Renal pelvis (tissue), 4 donors: Measurements from ENCODE around the gene GRIK3. TPM values are rescaled to one million over a fixed set of nuclear protein-coding genes. Genes with fewer than 3 reads are reported as not detected.

Source experiments
- DNase-seq: peaks from one replicate; pipeline ENCODE4 v3.0.0-alpha.2; 2013
- polyA plus RNA-seq, 3 donors: library from polyadenylated mRNA; unstranded; fragments of 120-200 nt; gene quantifications; one replicate each; pipeline ENCODE4 v1.2.1, GENCODE V29; 2013; ENCODE audit not compliant: insufficient read length in 3 of 3

Gene GRIK3
- polyA plus RNA-seq, 3 donors = 3.2 to 4.0 (median 3.3) TPM

DNA sequence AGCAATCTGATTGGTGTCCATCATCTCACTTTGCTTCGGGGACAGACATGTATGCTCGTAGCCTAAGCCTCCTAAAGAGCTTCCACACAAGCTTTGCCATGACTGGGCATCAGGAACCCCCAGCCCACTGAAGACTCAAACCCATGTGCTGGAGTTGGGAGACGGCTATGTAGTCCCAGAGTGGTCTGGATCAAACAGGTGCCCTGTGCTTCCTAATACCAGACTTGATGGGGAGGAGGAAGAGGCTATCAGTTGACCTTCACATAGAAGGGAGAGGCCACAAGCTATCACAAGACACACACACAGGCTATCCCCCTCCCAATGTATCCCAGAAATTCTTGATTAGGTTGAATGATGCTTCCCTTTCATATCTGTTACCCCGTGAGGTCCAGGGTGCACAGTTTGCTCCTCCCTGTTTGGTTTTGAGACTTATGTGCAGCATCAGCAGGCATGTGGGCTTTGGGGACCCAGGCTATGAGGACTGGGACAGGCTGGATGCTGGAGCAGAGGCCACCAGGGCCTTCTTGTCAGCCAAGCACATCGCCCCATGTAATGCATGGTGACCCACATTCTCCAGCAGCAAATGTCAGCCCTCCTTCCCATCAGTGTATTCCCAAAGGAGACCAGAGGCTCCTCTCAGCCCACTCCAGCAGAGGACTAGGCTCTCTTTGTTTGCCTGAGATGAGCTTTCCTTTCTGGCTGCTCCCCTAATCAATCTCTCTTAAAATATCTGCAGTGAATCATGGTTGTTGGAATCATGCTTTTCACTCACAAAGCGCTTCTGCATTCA is 159.8 kb downstream of the GRIK3 start:
- DNase-seq = no peak

DNA sequence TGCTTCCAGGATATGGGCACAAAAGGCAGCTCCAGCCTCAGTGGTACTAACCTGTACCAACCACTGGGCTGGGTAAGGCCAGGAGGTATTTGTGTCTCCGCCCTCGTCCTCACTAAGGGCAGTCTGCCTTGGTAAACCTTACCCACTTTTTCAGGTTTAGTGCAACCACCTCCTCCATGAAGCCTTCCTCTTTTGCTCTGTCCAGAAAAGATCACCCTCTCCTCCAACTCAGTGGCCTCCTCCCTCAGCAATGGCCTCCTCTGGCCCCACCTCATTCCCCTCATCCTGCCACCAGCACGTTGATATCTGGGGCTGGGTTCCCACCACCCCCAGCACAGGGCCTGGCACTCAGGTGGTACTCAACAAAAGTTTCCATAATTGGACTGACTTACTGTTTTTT is 161.5 kb downstream of the GRIK3 start:
- no peak for DNase-seq

DNA sequence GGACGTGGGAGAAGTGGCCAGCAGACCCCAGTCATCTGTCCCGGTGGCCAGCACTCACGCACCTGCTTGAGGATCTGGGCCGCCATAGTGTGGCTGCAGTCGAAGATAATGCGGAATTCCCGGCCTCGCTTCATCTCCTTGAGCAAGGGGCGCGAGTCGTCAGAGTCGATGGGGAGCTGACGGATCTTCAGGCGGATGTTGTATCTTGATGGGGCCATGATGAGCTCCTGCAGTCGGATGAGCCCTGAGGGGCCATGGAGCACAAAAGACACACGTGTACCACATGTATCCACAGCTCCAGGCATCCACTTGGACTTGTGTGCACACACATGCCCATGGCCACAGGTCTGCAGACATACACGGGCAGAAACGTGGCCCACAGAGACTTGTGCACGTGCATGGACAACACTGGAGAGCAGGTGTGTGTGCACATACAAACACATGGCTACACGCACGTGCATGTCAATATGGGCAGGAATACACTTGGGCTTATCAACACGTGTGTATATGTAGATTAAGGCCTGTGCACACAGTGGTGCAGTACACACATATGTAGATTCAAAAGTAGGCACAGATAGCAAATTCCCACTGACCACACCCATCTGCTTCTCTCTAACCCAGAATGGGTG is 162.1 kb downstream of the GRIK3 start:
- no peak for DNase-seq

DNA sequence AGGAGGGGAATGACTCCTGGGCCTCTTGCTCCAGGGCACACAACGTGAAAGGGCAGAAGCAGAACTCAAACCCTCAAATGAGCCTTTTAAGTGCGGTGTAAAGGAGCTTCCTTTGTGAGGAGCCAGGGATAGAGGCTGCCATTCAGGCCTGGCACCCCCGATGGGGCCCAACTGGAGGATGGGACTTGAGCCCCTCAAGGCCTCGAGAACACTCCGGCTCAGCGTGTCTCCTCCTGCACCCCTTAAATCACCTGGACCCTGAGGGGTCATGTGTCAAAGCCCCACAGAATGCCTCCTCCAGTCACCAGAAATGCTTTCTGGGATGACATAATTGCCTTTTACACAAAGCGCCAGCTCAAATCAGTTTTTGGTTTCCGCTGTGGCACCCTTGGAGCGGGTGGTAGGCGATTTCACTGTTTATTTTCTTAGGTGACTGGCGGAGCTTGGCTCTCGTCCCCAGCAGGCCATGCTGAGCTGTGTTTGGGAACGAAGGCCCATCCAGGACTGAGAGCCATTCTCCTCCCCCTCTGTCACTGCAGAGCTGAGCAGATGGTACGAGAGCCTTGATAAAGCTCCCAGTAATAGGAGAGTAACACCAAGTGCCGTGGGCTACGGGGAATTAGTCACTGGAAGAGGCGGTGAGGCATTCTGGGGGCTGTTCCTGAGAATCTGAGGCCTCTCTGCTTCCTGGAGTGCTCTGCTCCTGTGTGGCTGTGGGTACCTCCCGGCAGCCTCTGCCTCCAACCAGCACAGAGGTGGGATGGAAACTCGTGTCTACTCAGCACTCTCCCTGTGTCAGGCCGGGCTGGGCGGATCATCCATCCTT is 163.0 kb downstream of the GRIK3 start:
- no peak for DNase-seq

DNA sequence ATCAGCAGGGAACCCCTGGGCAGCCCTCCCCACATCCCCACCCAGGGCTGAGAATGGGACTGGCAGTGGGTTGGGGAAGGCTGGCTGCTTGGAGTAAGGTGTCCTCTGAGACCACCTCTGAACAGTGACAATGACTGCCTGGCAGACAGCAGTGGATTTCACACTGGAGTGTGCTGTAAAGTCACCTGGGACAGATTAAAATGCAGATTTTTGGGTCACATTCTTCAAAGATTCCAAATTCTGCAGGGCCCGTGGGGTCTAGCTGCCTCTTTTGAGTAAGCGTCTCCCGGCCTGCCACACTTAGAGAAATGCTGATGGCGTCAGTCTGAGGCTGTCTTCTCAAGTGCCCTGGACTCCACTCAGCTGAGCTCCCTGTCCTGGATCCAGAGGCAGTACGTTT is 164.5 kb downstream of the GRIK3 start:
- DNase-seq = no peak

DNA sequence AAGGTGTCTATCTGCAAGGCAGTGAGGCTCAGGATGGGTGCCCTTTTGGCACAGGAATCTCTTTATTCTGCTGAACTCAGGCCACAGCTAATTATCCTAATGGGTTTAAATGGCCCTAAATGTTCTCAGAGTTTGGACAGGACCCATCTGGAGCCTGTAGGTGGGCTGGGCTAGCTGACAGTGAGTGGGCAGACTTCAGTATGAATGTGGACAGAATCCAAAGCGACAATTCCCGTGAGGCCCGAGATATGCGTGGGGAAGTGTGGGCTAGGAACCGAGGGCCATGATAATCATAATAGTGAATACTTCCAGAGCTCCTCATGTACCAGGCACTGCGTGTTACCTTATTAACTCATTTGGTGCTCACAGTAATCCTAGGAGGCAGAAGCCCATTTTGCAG is 165.3 kb downstream of the GRIK3 start:
- DNase-seq = no peak

DNA sequence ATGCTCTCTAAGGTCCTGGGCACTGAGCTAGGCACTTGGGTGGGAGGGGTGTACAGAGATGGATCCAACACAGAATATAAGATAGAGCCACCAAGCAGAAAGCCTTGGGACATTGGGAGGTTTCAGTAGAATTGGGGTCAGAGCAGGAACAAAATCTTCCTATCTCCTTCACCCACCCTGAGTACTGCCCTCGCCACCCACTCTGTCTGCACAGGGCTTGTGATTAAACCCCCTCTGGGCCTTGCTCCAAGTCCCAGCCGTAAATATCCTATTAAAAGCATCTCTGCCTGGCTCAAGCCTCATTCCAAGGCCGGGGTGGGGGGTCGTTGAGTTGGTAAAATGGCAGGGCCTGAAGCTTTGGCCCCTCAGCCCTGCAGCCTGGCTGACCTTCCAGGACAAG is 166.7 kb downstream of the GRIK3 start:
- no peak for DNase-seq

DNA sequence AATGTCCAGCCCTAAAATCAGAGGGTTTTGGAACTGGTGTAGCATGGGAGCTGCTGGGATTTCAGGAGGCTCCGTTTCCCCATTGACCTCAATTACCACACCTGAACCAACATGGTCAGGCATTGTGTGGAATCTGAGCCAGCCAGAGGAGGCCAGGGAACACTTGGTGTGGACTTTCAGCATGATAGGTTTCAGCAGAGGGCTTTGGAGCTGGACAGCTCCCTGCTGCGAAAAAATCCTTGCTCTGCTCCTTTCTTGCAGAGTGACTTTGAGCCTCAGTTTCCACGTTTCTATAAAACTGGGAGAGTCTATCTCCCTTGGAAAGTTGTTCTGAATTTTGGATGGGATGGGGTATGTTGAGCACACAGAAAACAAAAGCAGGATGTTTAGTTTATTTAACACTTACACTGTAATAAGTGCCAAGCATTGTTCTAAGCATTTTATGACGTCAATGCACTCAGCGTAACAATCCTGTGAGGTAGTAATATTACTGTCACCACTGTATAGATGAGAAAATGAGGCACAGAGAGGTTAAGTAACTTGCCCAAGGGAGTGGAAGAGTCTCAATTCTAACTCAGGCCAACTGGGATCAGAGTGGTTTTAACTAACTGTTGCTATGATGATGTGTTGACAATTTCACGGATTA is 168.0 kb downstream of the GRIK3 start:
- DNase-seq = peak; percentile 22

DNA sequence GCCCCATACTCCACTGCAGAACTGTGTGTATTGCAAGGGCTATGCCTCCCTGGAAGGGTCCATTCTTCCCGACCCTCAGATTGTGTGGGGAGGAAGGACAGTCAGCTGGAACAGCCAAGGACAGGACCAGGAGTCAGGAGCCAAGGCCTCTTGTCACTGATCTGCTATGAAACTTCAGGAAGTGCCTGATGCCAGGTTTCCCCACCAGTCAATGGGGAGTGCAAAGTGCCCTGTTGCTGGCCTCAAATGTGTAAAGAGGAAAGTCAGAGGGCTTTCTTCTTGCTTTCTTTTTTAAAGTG is 168.8 kb downstream of the GRIK3 start:
- DNase-seq = no peak

DNA sequence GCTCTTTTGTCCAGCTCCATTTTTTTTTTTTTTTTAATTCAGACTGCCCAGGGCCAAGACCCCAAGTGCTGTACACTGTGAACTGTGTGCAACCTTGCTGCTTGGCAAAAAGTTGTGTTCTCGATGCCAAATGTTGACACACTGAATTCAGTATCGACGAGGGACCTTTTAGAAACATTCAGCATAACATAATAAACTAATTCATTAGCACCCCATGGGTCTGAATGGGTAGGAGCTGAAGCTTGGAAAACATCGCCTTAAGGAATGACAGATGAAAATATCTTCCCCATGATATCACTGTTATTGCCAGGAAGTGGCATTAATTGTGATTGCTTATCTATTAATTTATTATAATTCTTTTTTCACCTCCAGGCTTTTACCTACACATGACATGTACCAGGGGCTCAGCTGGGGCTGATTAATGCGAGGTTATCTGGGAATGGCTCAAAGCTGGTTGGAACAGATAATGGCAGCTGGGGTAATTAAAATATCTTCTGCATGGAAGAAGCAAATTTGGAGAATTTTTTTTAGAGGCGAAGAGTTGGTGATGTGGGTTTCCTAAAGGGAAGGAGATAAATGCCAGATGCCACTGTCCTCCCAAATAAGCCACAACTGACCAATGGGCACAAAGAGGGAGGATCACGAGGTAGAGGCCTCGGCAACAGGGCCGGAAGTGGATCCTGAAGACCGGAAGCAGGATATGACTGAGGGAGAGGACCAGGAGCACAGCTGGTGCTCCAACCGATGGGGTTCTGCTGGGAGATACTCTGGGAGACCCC is 169.3 kb downstream of the GRIK3 start:
- DNase-seq = no peak

DNA sequence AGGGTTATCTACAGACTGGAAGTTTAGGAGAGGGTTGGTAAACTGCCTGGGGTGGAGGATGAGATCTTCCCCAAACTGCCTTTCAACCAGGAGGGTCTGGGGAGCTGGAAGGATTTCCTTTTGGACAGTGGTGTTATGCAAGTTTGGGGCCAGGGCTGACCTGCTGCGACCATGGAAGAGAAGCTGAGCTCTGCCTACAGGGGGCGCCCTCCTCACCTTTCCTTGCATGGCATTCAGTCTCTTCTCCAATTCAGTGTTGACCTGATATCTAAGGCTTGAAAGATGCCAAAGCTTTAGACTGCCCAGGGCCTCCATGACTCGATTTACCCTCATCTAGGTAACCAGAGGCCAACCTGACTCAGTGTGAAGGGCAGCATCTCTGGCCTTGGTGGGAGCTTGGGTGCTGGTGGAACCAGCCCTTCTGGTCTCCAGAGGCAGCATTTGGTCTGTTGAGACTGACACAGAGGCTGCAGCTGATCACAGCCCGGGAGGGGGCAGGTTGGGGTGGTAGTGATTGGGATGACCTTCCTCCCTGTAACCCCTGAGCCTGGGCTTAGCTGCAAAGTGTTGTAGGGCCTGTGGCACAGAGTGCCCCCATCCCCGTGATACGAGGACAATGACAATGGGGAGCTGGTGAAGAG is 170.0 kb downstream of the GRIK3 start:
- DNase-seq = no peak

DNA sequence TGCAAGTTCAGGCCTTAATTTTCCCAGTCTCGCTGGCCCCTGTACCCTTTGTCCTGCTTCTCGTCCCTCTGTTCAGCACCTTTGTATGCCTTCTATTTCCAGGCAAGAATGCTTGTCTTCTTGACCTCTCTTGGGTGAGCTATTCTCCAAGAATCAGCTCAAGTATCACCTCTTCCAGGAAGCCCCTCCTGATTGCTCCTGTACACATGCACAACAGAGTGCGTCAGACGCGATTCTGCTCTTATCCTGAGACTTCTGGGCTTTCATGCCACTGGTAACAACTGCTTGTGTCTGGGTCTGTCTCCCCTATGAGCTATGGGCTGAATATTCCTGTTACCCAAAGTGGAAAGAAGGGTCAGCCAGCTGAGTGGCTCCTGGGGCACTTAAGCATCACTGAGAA is 170.8 kb downstream of the GRIK3 start:
- no peak for DNase-seq

DNA sequence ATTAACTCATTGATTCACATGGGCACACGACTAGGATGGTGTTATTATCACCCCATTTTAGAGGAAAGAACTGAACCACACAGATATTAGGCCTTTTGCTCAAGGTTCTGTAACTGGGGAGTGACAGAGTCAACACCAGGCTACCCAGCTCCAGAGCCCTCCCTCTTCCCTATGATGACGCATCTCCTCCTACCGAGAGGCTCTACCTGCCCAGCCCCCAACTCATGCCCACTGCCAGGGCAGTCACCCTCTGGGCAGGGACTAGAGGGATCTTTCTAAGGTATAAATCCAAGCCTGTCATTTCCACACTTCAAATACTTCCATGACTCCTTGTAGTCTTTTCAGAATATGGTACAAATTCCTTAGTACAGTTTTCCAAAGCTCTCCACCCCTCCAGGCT is 171.3 kb downstream of the GRIK3 start:
- DNase-seq = no peak

DNA sequence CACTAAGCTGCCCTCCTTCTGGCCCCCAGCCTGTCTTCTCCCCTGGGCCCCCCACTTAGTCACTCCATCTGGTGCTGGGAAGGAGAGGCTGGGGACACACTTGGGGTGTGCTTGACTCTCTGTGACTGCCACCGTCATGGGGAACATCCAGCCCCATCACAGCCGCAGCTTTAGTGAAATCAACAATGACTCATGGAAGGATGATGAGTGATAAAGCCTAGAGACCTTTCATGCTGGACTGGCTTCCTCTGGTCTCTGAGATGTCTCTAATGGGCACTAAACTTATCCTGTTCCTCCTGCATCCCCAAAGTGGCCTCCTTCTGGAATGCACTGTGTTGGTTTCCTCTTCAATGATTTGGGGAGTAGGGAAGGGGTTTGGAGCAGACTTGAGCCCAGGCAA is 172.9 kb downstream of the GRIK3 start:
- DNase-seq = no peak

DNA sequence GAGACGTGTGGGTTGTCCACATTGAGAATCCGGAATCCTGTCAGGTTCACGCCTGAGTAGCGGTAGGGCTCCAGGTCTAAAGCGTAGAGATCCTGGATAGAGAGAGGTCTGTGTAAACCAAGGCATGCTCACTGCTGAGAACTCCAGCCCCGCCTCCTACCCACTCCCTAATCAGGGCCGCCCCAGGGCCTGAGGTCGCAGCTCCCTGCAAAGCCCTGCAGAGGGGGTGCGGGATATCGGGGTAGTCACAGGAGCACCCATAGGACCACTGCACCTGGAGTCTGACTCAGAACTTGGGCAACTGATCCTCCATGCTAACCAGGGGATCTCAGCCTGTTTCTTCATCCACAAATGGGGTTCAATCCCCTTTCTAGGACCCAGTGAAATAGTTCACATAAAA is 174.4 kb downstream of the GRIK3 start:
- no peak for DNase-seq

DNA sequence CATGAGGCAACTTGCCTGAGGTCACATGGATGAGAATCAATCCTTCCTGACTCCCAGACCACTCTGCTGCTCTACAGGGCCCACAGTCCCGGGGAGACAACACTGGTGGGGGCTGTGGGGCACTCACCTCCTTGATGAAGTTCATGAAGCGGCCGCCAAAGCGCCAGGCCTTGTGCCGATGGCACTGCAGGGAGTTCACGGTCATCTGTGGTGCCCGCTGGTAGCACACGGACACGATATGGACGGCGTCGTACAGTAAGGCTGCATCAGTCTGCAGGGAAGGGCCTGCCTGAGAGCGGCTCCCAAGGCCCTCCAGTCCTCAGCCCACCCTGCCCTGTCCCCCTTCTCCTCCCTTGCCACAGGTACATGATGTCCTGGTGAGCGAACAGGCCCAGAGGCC is 175.3 kb downstream of the GRIK3 start:
- DNase-seq = no peak

DNA sequence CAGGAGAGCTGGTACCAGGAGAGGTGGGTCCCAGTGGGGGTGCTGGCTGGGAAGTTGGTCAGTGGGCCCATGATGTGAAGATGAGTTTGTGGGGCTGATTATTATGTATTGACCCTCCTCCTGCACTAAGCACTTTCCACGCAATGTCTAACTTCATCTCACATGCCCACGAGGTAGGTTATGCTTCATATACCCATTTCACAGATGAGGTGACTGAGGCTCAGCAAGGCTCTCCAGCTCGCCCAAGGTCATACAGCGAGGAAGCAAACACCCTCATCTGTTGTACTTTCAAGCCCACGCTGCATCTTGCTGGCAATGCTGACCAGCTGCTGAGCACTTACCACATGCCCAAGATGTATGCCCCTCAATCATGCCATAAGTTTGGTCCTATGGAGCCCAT is 175.8 kb downstream of the GRIK3 start:
- DNase-seq = no peak

DNA sequence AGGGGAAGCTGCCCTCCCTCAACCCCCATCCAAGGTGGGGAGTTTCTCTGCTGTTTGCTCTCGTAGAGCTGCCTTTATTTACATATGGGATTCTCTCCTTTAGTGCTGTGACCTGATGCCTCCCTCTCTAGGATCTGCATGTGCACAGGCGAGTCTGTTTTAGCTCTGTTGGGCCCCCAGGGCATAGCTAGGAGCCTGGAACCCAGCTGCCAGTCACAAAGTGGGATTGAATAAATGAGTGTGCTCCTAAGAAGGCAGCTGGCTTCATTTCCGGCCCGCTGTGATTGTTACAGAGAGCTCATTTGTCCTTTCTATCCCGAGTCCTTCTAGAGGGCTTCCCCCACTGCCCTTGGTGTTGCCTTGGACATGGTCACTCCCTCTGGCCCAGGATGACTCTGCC is 176.6 kb downstream of the GRIK3 start:
- no peak for DNase-seq

DNA sequence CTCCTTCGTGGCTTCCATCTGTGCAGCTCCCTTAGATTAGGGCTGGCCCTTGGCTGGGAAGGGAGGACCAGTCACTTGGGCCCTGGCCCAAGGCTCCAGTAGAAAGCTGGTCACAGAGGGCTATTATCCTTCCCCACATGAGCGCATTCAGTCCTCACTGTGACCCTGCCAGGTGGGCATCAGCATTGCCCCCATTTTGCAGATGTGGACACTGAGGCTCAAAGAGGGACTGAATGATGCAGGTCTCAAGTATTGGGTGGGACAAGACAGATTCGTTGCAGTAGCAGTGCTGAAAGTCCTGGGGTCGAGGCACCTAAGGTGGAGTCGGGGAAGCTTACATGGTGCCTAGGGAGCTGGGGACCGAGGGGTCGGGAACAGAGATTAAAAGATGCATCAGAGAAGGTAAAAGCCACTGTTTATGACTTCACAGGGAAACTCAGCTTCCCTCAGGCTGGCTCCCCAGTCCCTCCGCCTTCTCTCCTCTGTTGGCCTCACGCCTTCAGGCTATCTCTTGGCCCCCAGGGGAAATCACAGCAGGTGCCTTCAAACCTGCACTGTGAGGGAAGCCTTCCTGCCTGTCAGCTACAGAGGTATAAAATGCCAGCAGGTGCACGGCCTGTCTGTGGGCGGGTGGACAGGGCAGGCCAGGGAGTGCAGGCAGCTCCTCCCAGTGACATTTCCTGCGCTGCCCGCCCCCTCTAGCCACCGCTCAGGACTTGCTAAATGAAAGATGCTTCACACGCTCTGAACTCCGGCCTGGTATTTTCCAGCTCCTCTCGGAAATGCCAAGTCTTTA is 178.4 kb downstream of the GRIK3 start:
- peak; percentile 27 for DNase-seq

DNA sequence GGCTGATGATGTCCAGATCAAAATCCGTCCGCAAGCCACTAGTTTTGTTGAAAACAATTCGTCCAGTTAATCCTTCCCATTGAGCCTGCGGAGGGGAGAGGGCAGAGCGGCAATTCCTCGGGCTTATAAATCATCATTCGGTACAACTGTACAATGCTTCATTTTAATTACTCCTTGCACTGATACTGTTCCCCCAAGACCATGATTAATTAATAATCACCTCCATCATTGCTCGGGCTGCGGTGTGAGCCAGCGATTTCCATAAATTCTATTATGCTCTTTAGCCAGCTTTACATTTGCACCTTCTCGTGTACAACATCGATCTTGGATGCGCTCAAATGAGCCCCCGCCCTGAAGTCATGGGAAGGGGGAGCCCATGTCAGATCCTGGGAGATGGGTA is 180.7 kb downstream of the GRIK3 start:
- DNase-seq = no peak

DNA sequence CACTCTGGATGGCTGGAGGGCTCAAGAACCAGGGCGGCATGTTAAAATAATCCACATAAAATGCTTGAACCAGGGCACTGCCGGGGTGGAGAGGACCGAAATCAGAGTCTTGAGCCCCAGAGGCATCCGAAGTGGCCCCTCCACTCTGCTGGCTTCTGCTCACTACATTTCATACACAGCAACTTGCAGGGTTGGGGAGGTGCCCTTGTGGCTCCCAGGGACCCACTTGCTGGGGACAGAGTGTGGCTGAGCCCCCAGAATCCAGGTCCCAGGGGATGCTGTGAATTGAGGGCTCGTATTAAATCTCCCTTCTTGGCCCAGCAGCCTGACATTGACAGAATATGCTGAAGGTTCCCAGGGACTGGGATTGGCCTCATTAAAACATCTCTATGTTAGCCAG is 181.7 kb downstream of the GRIK3 start:
- no peak for DNase-seq
